ENCODE measurements around the gene NPY1R.

Gene NPY1R

DNA sequence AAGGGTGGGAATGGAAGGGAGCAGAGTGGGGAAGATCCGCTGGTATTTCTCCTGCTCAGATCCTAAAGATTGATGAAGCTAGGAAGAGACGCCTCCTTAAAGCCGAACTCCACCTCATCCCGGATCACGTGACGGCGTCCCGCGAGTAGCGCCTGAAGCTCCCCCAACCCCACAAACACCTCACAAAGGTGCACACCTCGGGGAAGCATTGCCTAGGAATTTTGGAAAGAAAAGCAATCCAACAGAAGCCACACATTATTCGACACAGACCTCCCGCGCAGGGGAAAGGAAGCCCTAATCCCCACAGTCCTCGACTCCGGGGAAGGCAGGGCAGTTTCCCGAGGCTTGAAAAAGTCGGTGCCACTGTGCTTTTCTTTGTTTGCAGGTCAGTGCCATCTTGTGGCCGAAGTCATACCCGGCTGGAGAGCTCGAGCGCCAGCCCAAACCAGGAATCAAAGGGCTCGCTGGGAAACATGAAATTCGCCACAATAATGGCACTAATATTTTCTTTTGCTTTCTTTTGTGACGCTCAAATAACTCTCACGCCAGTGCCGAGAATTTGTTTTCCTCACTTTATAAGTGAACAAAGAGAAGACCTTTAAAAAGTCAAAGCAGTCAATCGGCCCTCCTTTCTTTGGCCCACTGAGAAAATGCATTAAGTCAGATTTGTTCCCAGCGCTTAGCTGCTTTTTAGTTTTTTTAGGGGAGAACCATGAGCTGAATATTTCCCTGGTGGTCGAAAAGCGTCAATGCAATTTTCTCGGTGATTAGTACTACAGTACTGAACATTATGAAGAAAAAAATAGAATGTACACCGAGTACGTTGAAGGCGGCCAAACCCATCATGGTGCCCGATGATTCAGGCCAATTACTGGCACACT lies at the start of gene NPY1R:
TSS of gene NPY1R (minus strand) at position 71 of the 881 bp plus-strand sequence. CDS start 6,042 bp downstream, outside the sequence.
- DNase-seq (ENCODE audit: low read depth in 3 of 3) = peak in 1 of 3 experiments; percentile 41

DNA sequence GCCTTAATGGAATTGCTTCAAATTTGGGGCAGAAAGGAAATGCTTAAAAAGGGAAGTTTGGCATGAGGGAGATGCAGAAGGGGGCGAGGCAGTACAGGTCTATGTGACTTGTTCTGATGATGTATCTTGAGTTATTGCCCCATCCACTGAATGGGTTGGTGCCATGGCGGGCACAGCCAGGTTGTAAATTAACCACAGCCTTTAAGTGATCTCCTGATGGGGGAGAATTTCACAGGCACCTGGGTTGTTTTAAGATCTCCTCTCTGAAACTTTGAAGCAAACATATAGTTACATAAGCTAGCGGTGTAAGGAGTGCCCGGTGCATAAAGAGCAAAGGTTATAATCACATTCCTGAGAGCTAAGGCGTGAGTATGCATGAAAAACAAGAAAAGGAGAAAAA lies 48.3 kb upstream of the NPY1R start:
- no peak for DNase-seq (ENCODE audit: low read depth in 3 of 3)

DNA sequence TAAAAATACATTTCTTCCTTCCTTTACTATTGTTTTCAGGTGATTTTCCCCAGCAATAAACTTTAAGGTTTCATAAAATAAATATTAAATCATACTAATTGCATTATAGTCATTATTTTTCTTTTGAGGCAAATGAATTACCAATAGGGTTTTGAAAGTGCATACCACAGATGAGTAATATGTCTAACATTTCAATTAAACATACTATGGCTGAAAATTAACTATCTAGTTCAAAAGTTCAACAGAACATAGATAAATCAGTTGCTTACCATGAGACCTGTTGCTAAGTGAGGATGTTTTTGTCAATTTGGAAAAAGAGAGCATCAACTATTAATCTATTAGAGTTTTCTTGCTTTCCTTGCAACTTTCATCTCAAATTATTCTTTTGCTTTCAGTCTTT lies 46.3 kb upstream of the NPY1R start:
- no peak for DNase-seq (ENCODE audit: low read depth in 3 of 3)

DNA sequence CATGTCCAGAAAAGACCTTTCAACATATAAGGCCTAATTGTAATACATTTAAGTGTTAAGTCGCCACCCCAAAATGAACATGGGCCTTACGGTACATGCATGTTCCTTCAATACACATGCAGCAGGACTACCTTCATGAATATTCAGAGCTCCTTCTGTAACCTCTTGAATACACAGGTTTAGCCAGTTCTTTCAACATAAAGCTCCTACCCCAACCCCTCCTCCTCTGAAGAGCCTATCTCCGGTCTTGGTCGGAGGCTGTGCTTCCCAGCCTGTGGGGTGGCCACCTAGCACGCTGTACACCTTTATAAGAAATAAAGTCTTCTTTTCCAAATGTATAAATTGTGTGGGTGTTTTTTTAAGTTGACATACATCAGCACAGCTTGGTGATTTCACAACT lies 39.6 kb upstream of the NPY1R start:
- DNase-seq (ENCODE audit: low read depth in 3 of 3) = no peak

DNA sequence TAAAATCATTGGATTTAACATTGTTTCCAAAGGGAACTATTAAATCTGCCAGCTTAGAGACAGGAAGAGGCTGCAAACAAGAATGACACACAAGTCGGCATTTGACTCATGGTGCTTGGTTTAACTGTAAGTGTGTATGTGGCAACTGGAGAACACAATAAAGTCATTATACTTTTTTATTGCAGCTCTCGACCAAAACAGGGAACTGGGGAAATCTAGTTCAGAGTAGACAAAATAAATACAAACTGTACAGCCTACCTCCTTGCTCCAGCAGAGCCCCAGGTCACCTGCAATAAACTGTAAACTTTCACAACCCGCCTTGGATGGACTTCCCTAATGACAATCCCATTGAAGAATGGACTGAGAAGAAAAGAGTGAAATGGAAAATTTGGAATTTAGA lies 35.3 kb upstream of the NPY1R start:
- DNase-seq (ENCODE audit: low read depth in 3 of 3) = no peak

DNA sequence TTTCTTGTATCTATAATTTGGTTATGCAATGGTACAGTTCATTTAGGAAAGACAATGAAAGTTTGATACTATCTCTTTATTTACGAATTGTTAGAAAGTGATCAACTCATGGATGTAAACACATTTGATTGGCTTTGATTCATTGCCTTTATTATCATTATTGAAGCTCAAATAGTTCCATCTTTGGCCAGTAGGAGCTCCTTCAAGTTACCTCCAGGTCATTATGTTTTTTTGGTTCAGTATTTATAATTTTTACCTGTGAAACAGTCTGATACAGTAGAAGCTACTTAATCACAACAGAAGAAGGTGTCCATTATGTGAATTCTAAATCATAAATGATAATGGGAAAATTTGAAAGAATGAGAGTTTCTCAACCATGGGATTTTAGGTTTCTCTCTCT lies 23.7 kb upstream of the NPY1R start:
- no peak for DNase-seq (ENCODE audit: low read depth in 3 of 3)

DNA sequence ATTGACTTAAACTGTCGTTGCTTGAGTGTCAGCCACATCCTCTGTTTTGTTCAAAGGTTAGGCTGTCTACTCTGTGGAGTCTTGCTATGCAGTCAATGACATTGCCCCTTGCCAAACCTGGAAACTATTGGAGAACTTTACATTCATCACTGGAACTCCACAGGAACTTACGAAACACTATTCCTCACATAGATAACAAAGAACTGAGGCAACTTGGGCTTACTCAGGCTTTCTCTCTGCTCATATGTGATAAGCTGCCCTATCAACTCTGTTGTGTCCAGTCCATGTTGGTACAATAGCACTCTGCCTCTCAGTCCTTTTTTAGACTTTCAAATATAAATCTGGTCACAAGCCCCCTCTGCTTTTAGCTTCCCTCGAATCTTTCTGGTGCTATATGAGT lies 20.7 kb upstream of the NPY1R start:
- no peak for DNase-seq (ENCODE audit: low read depth in 3 of 3)

DNA sequence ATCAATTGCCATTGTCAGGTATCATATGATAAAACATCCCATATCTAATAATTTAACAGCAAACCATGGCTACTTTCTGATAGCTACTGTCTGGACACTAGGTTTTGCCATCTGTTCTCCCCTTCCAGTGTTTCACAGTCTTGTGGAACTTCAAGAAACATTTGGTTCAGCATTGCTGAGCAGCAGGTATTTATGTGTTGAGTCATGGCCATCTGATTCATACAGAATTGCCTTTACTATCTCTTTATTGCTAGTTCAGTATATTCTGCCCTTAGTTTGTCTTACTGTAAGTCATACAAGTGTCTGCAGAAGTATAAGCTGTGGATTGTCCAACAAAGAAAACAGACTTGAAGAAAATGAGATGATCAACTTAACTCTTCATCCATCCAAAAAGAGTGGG lies 18.3 kb upstream of the NPY1R start:
- DNase-seq (ENCODE audit: low read depth in 3 of 3) = no peak

DNA sequence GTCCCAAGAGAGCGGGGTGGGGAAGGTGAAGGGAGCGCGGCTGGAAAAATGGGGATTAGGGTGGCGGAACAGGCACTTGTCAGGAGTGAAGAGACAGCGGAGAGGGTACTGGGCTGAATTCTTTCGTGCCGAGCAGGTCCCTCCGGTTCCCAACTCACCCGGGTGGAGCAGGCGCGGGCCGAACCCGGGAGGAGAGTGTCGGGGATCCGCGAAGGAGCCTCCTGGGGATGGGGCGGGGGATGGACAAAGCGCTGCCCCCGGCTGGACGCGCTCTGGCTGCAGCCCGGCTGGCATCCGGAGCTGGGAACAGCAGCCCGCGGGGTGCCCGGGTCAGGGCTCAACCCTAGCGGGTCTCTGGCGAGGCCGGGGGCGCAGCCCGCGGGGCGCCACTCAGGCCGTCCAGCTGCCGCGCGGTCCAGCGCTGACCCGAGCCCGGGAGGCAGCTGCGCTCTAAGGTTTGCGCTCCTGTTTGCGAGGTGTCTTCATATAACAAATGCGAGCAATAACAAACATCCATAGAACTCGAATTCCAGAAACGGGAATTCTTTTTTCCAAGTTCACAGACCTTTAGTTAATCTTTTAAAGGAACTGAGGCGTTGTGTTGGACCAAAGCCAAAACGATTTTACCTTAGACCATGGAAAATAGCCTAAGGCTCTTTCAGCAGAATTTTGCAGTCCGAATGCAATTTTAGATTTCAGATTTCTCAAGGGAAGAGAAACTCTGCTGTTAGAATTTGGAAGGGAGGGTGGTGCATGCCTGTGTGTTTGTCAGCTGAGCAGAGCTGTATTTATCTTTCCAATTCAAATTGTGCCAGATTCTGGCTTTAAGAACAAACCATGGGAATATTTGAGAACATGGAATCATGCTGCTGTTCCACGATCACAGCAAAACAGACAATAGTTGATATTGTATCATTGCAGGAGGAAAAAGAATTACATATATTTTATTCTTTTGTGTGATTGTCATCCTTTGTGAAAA lies 12.0 kb upstream of the NPY1R start:
- DNase-seq (ENCODE audit: low read depth in 3 of 3) = no peak

DNA sequence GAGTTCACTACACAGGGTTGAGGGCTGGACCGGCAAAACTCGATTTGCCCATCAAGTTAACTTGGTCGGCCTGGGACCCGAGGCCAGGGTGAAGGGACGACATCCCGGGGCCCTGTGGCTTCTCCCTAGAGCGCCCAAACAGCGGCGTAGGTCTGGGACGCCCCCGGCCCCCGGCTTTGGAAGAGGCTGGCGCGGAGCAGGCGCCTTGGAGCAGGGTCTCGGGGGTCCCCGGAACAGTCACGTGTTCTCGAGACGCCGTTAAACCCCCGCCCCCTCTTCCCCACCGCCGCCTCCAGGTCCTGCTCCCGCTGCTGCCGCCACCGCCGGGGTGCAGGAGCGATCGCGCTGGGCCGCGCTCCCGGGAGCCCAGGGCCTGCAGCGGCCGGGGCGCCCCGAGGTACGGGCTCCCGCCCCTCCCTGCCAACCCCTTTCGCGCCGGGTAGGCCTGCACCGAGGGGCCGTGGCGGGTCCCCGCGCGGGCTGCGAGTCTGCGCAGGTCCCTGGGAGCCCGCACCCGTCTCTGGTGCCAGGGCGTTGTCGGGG lies 11.3 kb upstream of the NPY1R start, which contains the start of gene NPY5R:
TSS of gene NPY5R (plus strand) at position 289 of the 543 bp plus-strand sequence. CDS start 6,382 bp downstream, outside the sequence.
- DNase-seq (ENCODE audit: low read depth in 3 of 3) = no peak

DNA sequence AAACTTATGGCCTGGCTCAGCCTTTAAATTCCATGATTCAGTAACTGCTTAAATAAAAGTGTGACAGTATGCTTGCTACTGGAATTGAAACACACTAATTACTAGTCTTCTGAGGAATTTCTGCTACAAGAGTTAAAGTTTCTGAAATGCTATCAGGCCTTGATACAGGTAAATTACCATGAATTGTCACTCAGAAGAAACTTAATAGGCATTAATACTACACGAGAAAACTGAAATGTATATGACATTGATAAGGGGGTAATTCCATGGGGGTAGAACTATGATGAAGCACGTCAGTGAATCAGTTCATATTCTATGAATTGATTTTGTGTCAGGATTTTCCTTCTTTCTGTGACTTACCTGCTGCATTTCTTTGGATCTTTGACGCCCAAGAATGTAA lies 3.0 kb upstream of the NPY1R start:
- DNase-seq (ENCODE audit: low read depth in 3 of 3) = no peak

DNA sequence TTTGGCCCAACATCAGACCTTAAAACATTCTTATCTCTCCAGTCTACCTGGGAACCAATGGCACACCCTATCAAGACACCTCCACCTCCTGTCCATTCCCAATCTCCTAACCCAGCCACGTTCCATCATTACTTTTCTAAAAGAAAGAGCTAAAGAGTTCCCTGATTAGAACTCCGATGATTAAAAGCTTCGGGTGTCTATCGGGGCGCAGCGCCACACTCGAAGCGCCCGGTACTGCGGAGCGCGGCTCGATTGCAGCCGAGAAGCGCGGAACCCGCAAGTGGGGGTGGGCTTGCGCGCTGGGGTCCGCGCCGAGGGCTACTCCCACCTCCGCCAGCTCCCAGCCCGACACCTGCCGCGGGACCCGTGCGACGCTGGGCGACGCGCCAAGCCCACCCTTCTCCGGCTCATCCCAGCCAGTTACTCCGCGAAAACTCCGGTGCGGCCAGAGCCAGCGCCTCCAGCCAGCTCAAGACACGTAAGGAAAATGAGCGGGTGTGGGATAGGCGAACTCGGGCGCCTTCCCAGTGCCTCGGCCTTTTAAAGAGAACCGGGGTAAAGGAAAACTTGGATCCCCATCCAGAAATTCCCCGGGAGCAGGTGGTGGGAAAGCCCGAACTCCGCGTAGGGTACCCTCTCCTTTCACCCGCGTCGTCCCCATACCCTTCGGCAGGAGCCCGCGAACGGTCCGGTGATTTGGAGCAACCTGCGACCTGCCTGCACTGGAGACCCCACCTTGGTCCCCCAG lies 593 bp downstream of the NPY1R start:
- DNase-seq (ENCODE audit: low read depth in 3 of 3) = no peak

DNA sequence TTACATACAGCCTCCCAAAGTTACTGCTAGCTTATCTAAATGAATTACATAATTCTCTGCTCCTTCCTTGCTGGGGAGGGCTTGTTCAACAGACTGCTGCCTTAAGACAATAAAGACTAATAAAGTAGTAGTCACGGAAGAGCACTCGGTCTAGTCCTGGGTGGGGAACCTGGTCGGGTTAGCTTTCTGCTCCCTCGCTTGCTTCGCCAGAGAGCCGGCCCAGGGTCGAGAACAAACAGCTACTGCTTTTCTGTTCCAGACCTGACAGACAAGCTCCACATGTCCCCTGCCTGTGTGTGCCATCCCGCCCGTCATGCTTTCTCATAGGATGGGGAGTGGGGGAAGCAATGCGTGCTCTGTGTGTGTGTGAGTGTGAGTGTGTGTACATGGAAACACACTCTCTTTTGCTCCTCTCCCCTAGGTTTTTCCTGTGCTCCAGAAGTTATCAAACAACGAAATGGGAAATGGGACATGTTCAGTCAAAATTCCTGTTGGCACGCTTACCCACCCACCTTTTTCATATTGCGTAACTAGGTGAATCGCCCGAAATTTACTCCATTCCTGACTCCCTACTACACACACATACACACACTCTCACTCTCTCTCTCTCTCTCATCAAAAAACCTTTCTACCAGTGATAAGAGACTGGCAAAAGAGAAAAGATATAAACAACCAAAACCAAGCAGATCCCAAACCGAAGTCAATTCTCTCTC lies 1.3 kb downstream of the NPY1R start:
- no peak for DNase-seq (ENCODE audit: low read depth in 3 of 3)

DNA sequence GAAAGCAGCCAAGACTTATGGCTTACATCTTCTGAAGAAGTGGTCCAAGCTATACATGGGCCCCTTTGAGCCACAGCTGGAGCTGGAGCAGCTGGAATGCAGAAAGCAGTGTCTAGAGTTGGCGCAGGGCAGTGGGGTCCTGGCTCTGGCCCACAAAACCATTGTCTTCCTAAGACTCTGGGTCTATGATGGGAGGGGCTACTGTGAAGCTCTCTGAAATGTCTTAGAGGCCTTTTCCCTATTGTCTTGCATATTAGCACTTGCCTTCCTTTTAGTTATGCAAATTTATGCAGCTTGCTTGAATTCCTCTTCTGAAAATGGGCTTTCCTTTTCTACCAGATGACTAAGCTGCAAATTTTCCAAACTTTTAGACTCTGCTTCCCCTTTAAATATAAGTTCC lies 15.3 kb downstream of the NPY1R start:
- DNase-seq (ENCODE audit: low read depth in 3 of 3) = no peak

DNA sequence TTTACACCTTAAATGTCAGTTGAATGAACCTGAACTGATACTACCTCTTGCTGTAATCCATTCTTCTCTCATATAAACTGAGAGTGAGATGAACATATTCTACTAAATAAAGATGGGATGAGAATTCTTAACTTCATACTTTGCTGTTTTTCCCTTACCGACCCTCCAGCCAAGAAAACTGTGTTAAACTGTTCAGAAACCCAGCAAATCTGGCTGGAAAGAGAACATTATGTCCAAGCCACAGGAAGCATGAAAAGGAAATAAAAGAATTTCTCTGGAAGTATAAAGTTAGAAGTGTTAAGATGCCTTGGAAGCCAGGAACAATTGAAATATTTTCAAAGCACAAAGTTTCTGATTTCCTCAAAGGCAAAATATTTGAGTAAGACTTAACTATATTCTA lies 22.9 kb downstream of the NPY1R start:
- no peak for DNase-seq (ENCODE audit: low read depth in 3 of 3)

DNA sequence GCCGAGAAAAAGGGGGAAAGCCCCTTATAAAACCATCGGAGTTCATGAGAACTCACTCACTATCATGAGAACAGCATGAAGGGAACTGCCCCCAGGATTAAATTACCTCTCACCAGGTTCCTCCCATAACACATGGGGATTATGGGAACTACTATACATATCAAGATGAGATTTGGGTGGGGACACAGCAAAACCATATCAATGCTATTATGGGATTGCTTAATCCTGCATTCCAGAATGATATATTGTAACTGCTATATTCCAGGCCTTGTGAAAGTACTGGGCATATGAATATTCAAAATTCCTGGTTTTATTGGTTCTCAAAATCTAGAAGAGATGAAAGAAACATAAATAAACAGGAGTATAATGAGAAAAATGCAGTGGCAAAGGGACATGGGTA lies 29.3 kb downstream of the NPY1R start:
- DNase-seq (ENCODE audit: low read depth in 3 of 3) = no peak

DNA sequence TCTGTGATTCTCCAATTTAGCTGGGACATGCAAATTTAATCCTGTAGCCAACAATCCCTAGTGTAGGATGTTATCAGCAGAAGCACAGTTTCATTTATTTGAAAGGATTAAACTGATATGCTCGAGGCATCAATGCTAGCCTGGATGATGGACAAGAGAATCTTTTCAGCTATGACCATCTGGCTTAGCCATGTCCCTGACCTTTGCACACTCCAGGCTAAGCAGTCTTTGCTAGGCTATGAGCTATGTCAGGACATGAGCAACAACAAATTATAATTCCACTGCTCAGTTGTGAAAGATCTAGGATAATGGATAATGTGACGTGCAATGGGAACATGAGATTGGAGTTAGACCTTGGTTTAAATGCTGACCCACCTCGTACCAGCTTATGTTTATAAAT lies 32.0 kb downstream of the NPY1R start:
- no peak for DNase-seq (ENCODE audit: low read depth in 3 of 3)

DNA sequence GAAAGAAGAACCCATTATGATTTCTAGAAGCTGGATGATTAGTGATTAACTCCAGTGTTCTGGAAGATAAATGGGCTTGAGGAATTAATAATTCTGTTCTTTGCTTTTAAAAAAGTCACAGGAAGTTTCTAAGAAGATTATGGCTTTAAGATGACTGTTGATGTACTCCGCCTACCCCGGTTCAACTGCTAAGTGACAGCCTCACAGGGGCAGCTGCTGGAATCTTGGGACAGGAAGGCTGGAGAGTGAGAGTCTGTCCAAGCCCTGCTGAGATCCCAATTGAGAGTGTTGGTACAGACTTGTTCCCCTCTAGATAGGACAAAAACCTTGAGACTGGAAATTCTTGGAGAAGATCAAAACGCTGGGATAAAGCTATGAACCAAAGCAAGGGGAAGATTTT lies 37.3 kb downstream of the NPY1R start:
- DNase-seq (ENCODE audit: low read depth in 3 of 3) = no peak

DNA sequence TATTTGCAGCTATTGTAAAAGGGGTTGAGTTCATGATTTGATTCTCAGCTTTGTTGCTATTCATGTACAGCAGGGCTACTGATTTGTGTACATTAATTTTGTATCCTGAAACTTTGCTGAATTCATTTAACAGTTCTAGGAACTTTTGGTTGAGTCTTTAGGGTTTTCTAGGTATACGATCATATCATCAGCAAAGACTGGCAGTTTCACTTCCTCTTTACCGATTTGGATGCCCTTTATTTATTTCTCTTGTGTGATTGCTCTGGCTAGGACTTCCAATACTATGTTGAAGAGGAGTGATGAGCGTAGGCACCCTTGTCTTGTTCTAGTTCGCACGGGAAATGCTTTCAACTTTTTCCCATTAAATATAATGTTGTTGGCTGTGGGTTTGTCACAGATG lies 48.1 kb downstream of the NPY1R start:
- no peak for DNase-seq (ENCODE audit: low read depth in 3 of 3)

DNA sequence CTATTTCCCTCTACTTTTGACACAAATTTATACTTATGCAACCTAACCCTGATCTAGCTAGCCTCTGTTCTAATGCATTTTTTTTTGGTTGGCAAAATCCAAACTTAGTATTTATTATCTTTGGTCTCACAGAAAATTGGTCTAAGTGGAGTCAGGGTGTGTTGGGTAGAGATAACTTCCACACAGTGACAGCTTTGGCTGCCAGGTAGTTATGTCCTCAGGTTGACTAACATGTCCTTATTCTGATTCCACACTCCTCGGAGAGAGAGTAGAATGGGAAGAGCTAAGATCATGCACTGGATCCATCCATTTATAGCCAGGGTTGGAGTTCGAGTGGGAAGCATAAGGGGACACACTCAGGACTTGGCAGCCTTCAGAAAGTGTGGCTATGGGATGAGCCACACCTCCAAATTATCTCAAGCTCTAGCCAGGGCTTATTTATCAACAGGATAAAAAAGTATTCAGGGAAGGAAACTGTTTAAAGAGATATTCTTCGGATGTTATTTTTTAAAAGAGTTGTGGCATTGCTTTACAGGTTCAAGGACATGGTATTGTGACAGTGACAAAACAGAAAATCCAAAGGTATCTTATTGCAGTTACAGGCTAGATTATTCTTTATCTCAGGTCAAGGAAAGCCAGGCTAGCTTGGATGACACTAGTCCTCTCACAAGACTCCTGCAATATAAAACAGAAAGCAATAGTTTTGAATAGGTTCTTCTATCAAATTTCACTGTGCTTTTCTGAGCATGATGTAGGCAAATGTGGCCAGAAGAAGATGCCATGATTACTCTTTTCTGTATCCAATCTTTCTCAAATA lies 51.5 kb downstream of the NPY1R start:
- DNase-seq (ENCODE audit: low read depth in 3 of 3) = no peak

Measured in stimulated activated CD4-positive, alpha-beta T cell treated with anti-CD3 and anti-CD28 coated beads, TNF-alpha, amount 100 ng/mL, for 24 hours (primary cell).